Endothelial cell of umbilical vein (primary cell): ENCODE data around the gene TRAPPC3. TPM values are rescaled to one million over a fixed set of nuclear protein-coding genes. Genes with fewer than 3 reads are reported as not detected.
A peak's percentile ranks its signal among the peaks of the same experiment; 100 is the strongest.

ENCODE experiments used
- BruUV-seq: library from RNA; stranded (reverse); fragments of 400-500 nt; replicated peaks from 2 replicates; lab custom pipeline; 2021; lab: Mats Ljungman, UMichigan
- CTCF ChIA-PET: fragments of 300-600, 350-600 bp; sonication (Branson Sonifier 250); formaldehyde crosslinking; loops from one replicate; lab custom pipeline; 2021; ENCODE audit warnings: antibody characterized with exemption, inconsistent platforms; lab: Charles Lee
- POLR2A ChIA-PET: fragments of 300-600, 350-600 bp; sonication (Branson Sonifier 250); formaldehyde crosslinking; loops from one replicate; lab custom pipeline; 2021; ENCODE audit warnings: antibody characterized with exemption, inconsistent platforms; lab: Charles Lee
- DNase-seq: peaks from one replicate; pipeline ENCODE4 v3.0.0-alpha.2; 2011; ENCODE audit warnings: low read depth, low spot score
- FAIRE-seq: peaks from 2 replicates; lab custom pipeline; 2011; peaks lifted over from hg19 to GRCh38; lab: Jason Lieb, UNC
- H2AFZ ChIP-seq: 2 replicates; pipeline ENCODE4 v1.6.0; 2012; ENCODE audit warnings: low read depth, low read length, control low read depth, inconsistent platforms
- H3K27ac ChIP-seq: 2 replicates; pipeline ENCODE4 v1.5.1; 2011; ENCODE audit warnings: low read depth, mild to moderate bottlenecking, control low read depth, low read length, moderate library complexity; ENCODE audit not compliant: insufficient read depth
- H3K27me3 ChIP-seq, 2 experiments: 2 replicates each; pipeline versions ENCODE4 v1.6.0 to v1.6.1; 2011; ENCODE audit warnings: low read length in 2 of 2, mixed read lengths in 1 of 2; ENCODE audit not compliant: control insufficient read depth in 2 of 2, insufficient read depth in 2 of 2
- H3K36me3 ChIP-seq, 2 experiments: 2 replicates in 1 of 2; 3 replicates in 1 of 2; pipeline ENCODE4 v1.5.1; 2011; ENCODE audit warnings: low read length in 2 of 2, mild to moderate bottlenecking in 1 of 2, moderate library complexity in 1 of 2; ENCODE audit not compliant: control insufficient read depth in 2 of 2, insufficient read depth in 2 of 2; ENCODE audit errors: extremely low read depth in 1 of 2
- H3K4me1 ChIP-seq: 3 replicates; pipeline ENCODE4 v1.5.1; 2011; ENCODE audit warnings: mild to moderate bottlenecking, low read length; ENCODE audit not compliant: control insufficient read depth, insufficient read depth; ENCODE audit errors: extremely low read depth
- H3K4me2 ChIP-seq: 2 replicates; pipeline ENCODE4 v1.6.1; 2011; ENCODE audit warnings: low read length, control low read depth, mixed read lengths; ENCODE audit not compliant: insufficient read depth
- H3K4me3 ChIP-seq, 3 experiments: fragments of 200-600 bp in 1 of 3; sonication (generic), shearing (Covaris generic) in 1 of 3; replicated peaks in 1 of 3; 2 replicates each; pipeline ENCODE4 v1.5.1; 2011 to 2016; ENCODE audit warnings: control low read depth in 3 of 3, low read length in 3 of 3, mild to moderate bottlenecking in 2 of 3, inconsistent platforms in 1 of 3, low read depth in 1 of 3, moderate library complexity in 1 of 3; ENCODE audit not compliant: insufficient read depth in 1 of 3
- H3K79me2 ChIP-seq: 2 replicates; pipeline ENCODE4 v1.6.0; 2012; ENCODE audit warnings: low read length, inconsistent platforms; ENCODE audit not compliant: control insufficient read depth, insufficient read depth
- H3K9ac ChIP-seq: replicated peaks from 2 replicates; pipeline ENCODE3; 2011; ENCODE audit warnings: low read length, control low read depth; ENCODE audit not compliant: insufficient read depth; ENCODE audit errors: extremely low read depth
- H3K9me1 ChIP-seq: replicated peaks from 3 replicates; pipeline ENCODE4 v1.6.0; 2011; ENCODE audit warnings: mild to moderate bottlenecking, low read length; ENCODE audit not compliant: control insufficient read depth, insufficient read depth; ENCODE audit errors: extremely low read depth
- H3K9me3 ChIP-seq: replicated peaks from 2 replicates; pipeline ENCODE4 v1.5.1; 2012; ENCODE audit warnings: low read length, inconsistent platforms; ENCODE audit not compliant: control insufficient read depth, insufficient read depth
- H4K20me1 ChIP-seq: replicated peaks from 2 replicates; pipeline ENCODE3; 2011; ENCODE audit warnings: mild to moderate bottlenecking, low read length; ENCODE audit not compliant: control insufficient read depth, insufficient read depth; ENCODE audit errors: extremely low read depth
- CTCF ChIP-seq, 2 donors: IDR thresholded peaks; 1 replicate in 1 of 2; 2 replicates in 1 of 2; pipeline ENCODE4 v1.5.1; 2011; ENCODE audit warnings: low read length in 2 of 2, mild to moderate bottlenecking in 2 of 2, moderate library complexity in 2 of 2, control low read depth in 1 of 2, inconsistent platforms in 1 of 2, low read depth in 1 of 2; ENCODE audit not compliant: insufficient read depth in 1 of 2; ENCODE audit errors: extremely low read depth in 1 of 2
- EZH2 ChIP-seq: IDR thresholded peaks from 2 replicates; pipeline ENCODE4 v1.6.1; 2012; ENCODE audit warnings: borderline replicate concordance, low read depth, mild to moderate bottlenecking, moderate library complexity, low read length, inconsistent platforms; ENCODE audit not compliant: severe bottlenecking
- FOS ChIP-seq: IDR thresholded peaks from 2 replicates; pipeline ENCODE4 v1.6.1; 2011; ENCODE audit warnings: mild to moderate bottlenecking, low read length, moderate library complexity, borderline replicate concordance; ENCODE audit not compliant: insufficient read depth
- GATA2 ChIP-seq: IDR thresholded peaks from 2 replicates; pipeline ENCODE4 v1.7.0; 2011; ENCODE audit warnings: low read depth, mild to moderate bottlenecking, moderate library complexity, mixed read lengths, low read length; ENCODE audit not compliant: insufficient read length, insufficient read depth
- JUN ChIP-seq: IDR thresholded peaks from 2 replicates; pipeline ENCODE4 v1.6.1; 2011; ENCODE audit warnings: borderline replicate concordance, low read depth; ENCODE audit not compliant: insufficient read length, insufficient read depth
- MAX ChIP-seq: IDR thresholded peaks from 2 replicates; pipeline ENCODE4 v1.6.1; 2011; ENCODE audit not compliant: insufficient read depth, insufficient read length
- MYC ChIP-seq: IDR thresholded peaks from one replicate; pipeline ENCODE4 v1.6.1; 2011; ENCODE audit warnings: mild to moderate bottlenecking, low read depth, low read length
- POLR2A ChIP-seq: IDR thresholded peaks from 2 replicates; pipeline ENCODE4 v1.6.1; 2012; ENCODE audit warnings: low read depth, mild to moderate bottlenecking, control low read depth, low read length
- POLR2AphosphoS5 ChIP-seq: IDR thresholded peaks from 2 replicates; pipeline ENCODE4 v1.6.1; 2012; ENCODE audit warnings: low read depth, mild to moderate bottlenecking, control low read depth, low read length, moderate library complexity; ENCODE audit not compliant: insufficient read depth
- dilution Hi-C: fragments of 300-500 bp; cut with MboI; formaldehyde crosslinking; loops from one replicate; pipeline ENCODE4 v1.15.0; 2019; ENCODE audit warnings: low sequenced_read_pairs; ENCODE audit not compliant: extremely low pct_ligation_motif_present
- intact Hi-C: fragments of 100-400 bp; cut with micrococcal nuclease; formaldehyde crosslinking; loops from one replicate; pipeline ENCODE4 v1.10.0; 2022
- polyA plus RNA-seq, 4 experiments: library from polyadenylated mRNA; depleted of rRNA in 3 of 4; stranded (reverse) in 3 of 4; unstranded in 1 of 4; fragments of >200 nt; gene quantifications; 2 replicates each; pipeline versions ENCODE4 v1.2.1 to v1.2.3, GENCODE V29; 2011 to 2012; ENCODE audit warnings: missing spikeins in 1 of 4
- total RNA-seq: library from RNA; stranded (reverse); gene quantifications from 2 replicates; pipeline ENCODE4 v1.2.3, GENCODE V29; 2021

TRAPPC3 gene
- total and polyA plus RNA-seq, 2 donors (not counting 3 experiments of a cell fraction or from before 2014, with no cell fraction given): 93.4 to 125 TPM

- H3K9ac ChIP-seq: peak overlapping the region; percentile 39
- no peaks in the 10 kb centered on the region for H3K27me3 ChIP-seq
- H3K9me3 ChIP-seq: no peaks in the 10 kb centered on the region
- dilution Hi-C loops: no loop called here
- DNase-seq: peak; percentile 92
- peak overlapping the region; percentile 46 for H3K27ac ChIP-seq
- peak; percentile 98 for FAIRE-seq
- CTCF ChIA-PET: interaction anchor here (0.6 to 5.7 kb wide), 35 partner anchors 9 to 181 kb away, joined by 3 to 201 read pairs (median 6); partner anchors contain the start of genes EVA1B, MAP7D1, THRAP3 and TRAPPC3
- H3K79me2 ChIP-seq: no peaks in the 10 kb centered on the region
- H4K20me1 ChIP-seq: no peaks in the 10 kb centered on the region
- H3K4me3 ChIP-seq: no peak overlapping the region
- no peaks in the 10 kb centered on the region for H3K9me1 ChIP-seq
- intact Hi-C loops: loop anchor here (1.0 kb wide), 7 partner anchors 27 to 97 kb away; partner anchors contain the start of genes THRAP3 and TRAPPC3
- TF ChIP-seq POLR2AphosphoS5 (peak; percentile 46), POLR2A (peak; percentile 65), FOS (no peak), MYC (no peak), GATA2 (no peak), JUN (no peak), EZH2 (no peak), MAX (no peak), CTCF (IDR thresholded peaks at IDR 0.05; ENCODE audit: extremely low read depth in 1 of 2, insufficient read depth in 1 of 2, low read depth in 1 of 2, low read length in 2 of 2) (peak; percentile 83 to 89)
- no peak overlapping the region for H3K4me2 ChIP-seq
- H2AFZ ChIP-seq: peak overlapping the region; percentile 31
- no TSS peak for BruUV-seq
- POLR2A ChIA-PET: interaction anchor here (0.6 to 1.7 kb wide), 6 partner anchors 28 to 79 kb away, joined by 3 to 12 read pairs (median 5); partner anchors contain the start of genes THRAP3 and TRAPPC3
- H3K4me1 ChIP-seq: peaks cover 6% of the 10 kb centered on the region
- no peaks in the 10 kb centered on the region for H3K36me3 ChIP-seq
Observed at GRCh38 chr1:36187800-36188593, 38.7 kb upstream of the TRAPPC3 start.
